ENCODE measurements around the gene SNORC. TPM values are rescaled to one million over a fixed set of nuclear protein-coding genes. Genes with fewer than 3 reads are reported as not detected.

Gene SNORC
- total and polyA plus RNA-seq, 2 of the 13 experiments (the other 11 are each of a cell fraction or from before 2014, with no cell fraction given), result 59.1 to 86.1 TPM

GRCh38 chr2:232913903-232914302, 43.8 kb downstream of the SNORC start (continued):
- TF ChIP-seq AFF4 (CRISPR knock-in tag; IDR thresholded peaks at IDR 0.05), result no peak

DNA sequence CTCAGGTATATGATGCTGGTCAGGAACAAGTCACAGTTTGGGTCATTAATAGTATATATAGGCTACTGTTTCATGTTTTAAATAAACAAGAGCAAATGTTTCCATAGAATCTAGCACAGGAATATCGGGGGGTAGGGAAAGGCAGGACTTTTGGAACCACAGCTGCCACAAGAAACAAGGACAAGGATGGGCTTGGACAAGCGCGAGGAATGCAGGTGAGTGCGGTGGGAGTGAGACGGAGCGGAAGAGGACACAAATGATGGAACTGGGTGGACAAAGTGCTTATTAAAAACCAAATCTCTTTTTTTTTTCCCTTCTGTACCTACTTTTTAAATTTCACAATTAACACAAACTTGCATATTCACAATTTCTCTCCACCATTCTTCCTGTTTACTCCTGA, 49.1 kb downstream of the SNORC start:
- in situ Hi-C loops (cut with HindIII; ENCODE audit: extremely low pct_ligation_motif_present, low pct_unique_long_range_greater_than_20kb), result no loop called here
- CTCF ChIA-PET (ENCODE audit: low intra/inter-chr PET ratio, low total read pairs), result no interaction called here
- intact Hi-C loops (cut with micrococcal nuclease; ENCODE audit: unreplicated experiment), result no loop called here

More for the DNA sequence above, 49.1 kb downstream of the SNORC start:
- H3K4me3 ChIP-seq (replicated peaks in 1 of 3; ENCODE audit: insufficient read depth in 1 of 3, low read depth in 2 of 3, low read length in 3 of 3), result no peak overlapping the region
- H3K4me2 ChIP-seq (ENCODE audit: low read depth, low read length), result no peak overlapping the region
- no peaks in the 10 kb centered on the region for H3K79me2 ChIP-seq (ENCODE audit: insufficient read depth, low read length)
- no peaks in the 10 kb centered on the region for H3K27me3 ChIP-seq (ENCODE audit: control insufficient read depth in 1 of 2, insufficient read depth in 2 of 2, low read length in 2 of 2)
- peaks cover 8 to 27% of the 10 kb centered on the region in 2 experiments for H3K36me3 ChIP-seq (replicated peaks in 1 of 2; ENCODE audit: control insufficient read depth in 1 of 2, insufficient read depth in 2 of 2, low read length in 2 of 2)
- POLR2A ChIA-PET, result no interaction called here
- H3K27ac ChIP-seq (ENCODE audit: extremely low read length, insufficient read depth, low read length), result no peak overlapping the region
- no peaks in the 10 kb centered on the region for H3K9me3 ChIP-seq (ENCODE audit: low read length)
- no peak overlapping the region for H3K9ac ChIP-seq (ENCODE audit: insufficient read depth, low read depth, low read length)
- 97% methylated on average over 6 of the region's 6 CpGs for WGBS (ENCODE audit: low lambda C conversion rate)
- no peaks in the 10 kb centered on the region for H4K20me1 ChIP-seq (ENCODE audit: insufficient read depth, low read length)
- TSS peak; percentile 22 for BruUV-seq (replicated peaks)
- DNase-seq (ENCODE audit: low spot score), result no peak
- ATAC-seq, result no peak
- H2AFZ ChIP-seq (ENCODE audit: low read length), result no peak overlapping the region
- TF ChIP-seq, protein P1, sequence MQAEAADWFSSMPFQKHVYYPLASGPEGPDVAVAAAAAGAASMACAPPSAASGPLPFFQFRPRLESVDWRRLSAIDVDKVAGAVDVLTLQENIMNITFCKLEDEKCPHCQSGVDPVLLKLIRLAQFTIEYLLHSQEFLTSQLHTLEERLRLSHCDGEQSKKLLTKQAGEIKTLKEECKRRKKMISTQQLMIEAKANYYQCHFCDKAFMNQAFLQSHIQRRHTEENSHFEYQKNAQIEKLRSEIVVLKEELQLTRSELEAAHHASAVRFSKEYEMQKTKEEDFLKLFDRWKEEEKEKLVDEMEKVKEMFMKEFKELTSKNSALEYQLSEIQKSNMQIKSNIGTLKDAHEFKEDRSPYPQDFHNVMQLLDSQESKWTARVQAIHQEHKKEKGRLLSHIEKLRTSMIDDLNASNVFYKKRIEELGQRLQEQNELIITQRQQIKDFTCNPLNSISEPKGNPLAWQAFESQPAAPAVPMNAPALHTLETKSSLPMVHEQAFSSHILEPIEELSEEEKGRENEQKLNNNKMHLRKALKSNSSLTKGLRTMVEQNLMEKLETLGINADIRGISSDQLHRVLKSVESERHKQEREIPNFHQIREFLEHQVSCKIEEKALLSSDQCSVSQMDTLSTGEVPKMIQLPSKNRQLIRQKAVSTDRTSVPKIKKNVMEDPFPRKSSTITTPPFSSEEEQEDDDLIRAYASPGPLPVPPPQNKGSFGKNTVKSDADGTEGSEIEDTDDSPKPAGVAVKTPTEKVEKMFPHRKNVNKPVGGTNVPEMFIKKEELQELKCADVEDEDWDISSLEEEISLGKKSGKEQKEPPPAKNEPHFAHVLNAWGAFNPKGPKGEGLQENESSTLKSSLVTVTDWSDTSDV (CRISPR knock-in tag; IDR thresholded peaks at IDR 0.05), result no peak
- TF ChIP-seq, protein P2, sequence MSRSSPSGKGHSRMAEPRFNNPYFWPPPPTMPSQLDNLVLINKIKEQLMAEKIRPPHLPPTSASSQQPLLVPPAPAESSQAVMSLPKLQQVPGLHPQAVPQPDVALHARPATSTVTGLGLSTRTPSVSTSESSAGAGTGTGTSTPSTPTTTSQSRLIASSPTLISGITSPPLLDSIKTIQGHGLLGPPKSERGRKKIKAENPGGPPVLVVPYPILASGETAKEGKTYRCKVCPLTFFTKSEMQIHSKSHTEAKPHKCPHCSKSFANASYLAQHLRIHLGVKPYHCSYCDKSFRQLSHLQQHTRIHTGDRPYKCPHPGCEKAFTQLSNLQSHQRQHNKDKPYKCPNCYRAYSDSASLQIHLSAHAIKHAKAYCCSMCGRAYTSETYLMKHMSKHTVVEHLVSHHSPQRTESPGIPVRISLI (CRISPR knock-in tag; IDR thresholded peaks at IDR 0.05; ENCODE audit: borderline replicate concordance), result no peak
- no peaks in the 10 kb centered on the region for H3K4me1 ChIP-seq (ENCODE audit: insufficient read depth, low read length)
- no peak for FAIRE-seq
